B cell (primary cell): ENCODE results near the gene NMNAT1.

Experiments
- CTCF ChIP-seq: fragments of 200-600 bp; IDR thresholded peaks from one replicate; pipeline ENCODE4 v1.8.0; 2022; ENCODE audit warnings: antibody characterized with exemption, mild to moderate bottlenecking
- EZH2 ChIP-seq: IDR thresholded peaks from 2 replicates; pipeline ENCODE4 v1.6.1; 2012; ENCODE audit warnings: borderline replicate concordance, low read depth, mild to moderate bottlenecking, moderate library complexity, low read length; ENCODE audit not compliant: insufficient read depth, poor library complexity, severe bottlenecking

- no peak for TF ChIP-seq CTCF
- no peak for TF ChIP-seq EZH2
Measured at GRCh38 chr1:9960706-9961562, 17.7 kb downstream of the NMNAT1 start.
